Right forelimb (tissue), 1 donor: ENCODE measurements around the gene SNX18.
"Not testable (repeated sequence)": the region's sequence is repeated elsewhere in the genome, so short reads cannot be mapped to it uniquely, and the experiment has no call there.

Experiments used
- DNase-seq: peaks from one replicate; pipeline ENCODE4 v3.0.0-alpha.2; 2018

Gene SNX18

GRCh38 chr5:54520940-54521339, 3.4 kb downstream of the SNX18 start:
- DNase-seq: no peak

GRCh38 chr5:54521856-54522479, 4.4 kb downstream of the SNX18 start:
- no peak for DNase-seq

- DNase-seq: no peak
These were observed 6.0 kb downstream of the SNX18 start for GRCh38 chr5:54523534-54523933.

- DNase-seq: no peak
These were observed 6.5 kb downstream of the SNX18 start for GRCh38 chr5:54524082-54524481.

GRCh38 chr5:54524704-54525103, 7.1 kb downstream of the SNX18 start:
- DNase-seq: no peak

GRCh38 chr5:54525261-54525660, 7.7 kb downstream of the SNX18 start:
- no peak for DNase-seq

GRCh38 chr5:54525692-54526091, 8.1 kb downstream of the SNX18 start:
- no peak for DNase-seq

GRCh38 chr5:54526604-54527288, 9.2 kb downstream of the SNX18 start:
- no peak for DNase-seq

GRCh38 chr5:54528633-54529209, 11.2 kb downstream of the SNX18 start:
- no peak for DNase-seq

GRCh38 chr5:54529565-54529964, 12.0 kb downstream of the SNX18 start:
- no peak for DNase-seq

- DNase-seq: no peak
These were observed 14.0 kb downstream of the SNX18 start for GRCh38 chr5:54531546-54531945.

GRCh38 chr5:54533541-54534190, 16.1 kb downstream of the SNX18 start:
- DNase-seq: no peak

GRCh38 chr5:54534191-54535004, 16.8 kb downstream of the SNX18 start:
- no peak for DNase-seq

- DNase-seq: no peak
These were observed 17.7 kb downstream of the SNX18 start for GRCh38 chr5:54535149-54535844.

GRCh38 chr5:54536375-54536774, 18.8 kb downstream of the SNX18 start:
- not testable (repeated sequence) for DNase-seq

- not testable (repeated sequence) for DNase-seq
These were observed 19.3 kb downstream of the SNX18 start for GRCh38 chr5:54536861-54537260.

GRCh38 chr5:54537725-54538124, 20.2 kb downstream of the SNX18 start:
- DNase-seq: no peak

- no peak for DNase-seq
These were observed 20.6 kb downstream of the SNX18 start for GRCh38 chr5:54538156-54538555.

GRCh38 chr5:54539001-54539400, 21.4 kb downstream of the SNX18 start:
- no peak for DNase-seq

- no peak for DNase-seq
These were observed 22.7 kb downstream of the SNX18 start for GRCh38 chr5:54540286-54540685.

- DNase-seq: no peak
These were observed 24.5 kb downstream of the SNX18 start for GRCh38 chr5:54541823-54542783.
